SW480 (cell line): ENCODE measurements around the gene SLC24A3.
A peak's percentile ranks its signal among the peaks of the same experiment; 100 is the strongest.

Experiments
- DNase-seq: peaks from one replicate; pipeline ENCODE4 v3.0.0-alpha.2; 2016; ENCODE audit warnings: low spot score

The SLC24A3 gene

GRCh38 chr20:19241440-19241839 is 29.0 kb downstream of the SLC24A3 start:
- no peak for DNase-seq

DNA sequence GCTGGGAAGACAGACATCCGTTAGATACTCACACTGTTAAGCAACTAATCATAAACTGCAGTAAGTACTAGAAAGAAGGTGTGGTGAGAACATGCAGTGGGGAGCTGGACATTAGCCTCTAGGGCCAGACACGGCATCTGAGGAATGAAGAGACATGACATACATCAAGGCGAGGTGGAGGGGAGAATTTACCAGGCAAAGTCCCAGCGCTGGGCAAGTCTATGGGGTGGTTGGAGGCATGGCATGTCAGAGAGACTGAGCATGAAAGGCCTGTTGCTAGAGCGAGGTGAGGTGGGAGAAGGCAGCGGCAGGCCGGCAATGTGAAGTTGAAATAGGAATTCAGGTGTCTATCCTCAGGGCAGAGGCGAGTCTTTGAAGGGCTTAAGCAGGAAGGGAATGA is 31.8 kb downstream of the SLC24A3 start:
- DNase-seq: no peak

- DNase-seq: no peak
These were observed 36.9 kb downstream of the SLC24A3 start for GRCh38 chr20:19249106-19249879.

DNA sequence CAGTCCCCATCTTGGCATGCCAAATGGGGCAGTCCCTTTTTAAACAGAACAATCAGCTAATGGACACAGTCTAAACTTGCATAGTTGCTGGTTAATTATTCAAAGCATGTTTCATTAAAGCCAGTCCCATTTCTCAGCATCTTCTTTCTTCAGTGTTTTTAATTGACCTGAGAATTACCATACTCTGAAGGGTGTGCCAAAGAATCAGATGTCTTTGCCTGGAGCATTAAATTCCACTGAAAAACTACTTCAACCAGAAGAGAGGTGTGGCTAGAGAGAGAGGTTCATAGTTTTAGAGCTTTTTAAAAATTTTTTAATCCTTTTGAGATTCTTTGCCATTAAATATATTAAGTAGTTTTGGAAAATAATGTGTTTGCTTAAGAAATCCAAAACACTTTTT is 37.9 kb downstream of the SLC24A3 start:
- DNase-seq: no peak

- DNase-seq: no peak
These were observed 39.1 kb downstream of the SLC24A3 start for GRCh38 chr20:19251506-19251905.

- no peak for DNase-seq
These were observed 39.5 kb downstream of the SLC24A3 start for GRCh38 chr20:19251958-19252357.

GRCh38 chr20:19252451-19253120 is 40.1 kb downstream of the SLC24A3 start:
- DNase-seq: no peak

DNA sequence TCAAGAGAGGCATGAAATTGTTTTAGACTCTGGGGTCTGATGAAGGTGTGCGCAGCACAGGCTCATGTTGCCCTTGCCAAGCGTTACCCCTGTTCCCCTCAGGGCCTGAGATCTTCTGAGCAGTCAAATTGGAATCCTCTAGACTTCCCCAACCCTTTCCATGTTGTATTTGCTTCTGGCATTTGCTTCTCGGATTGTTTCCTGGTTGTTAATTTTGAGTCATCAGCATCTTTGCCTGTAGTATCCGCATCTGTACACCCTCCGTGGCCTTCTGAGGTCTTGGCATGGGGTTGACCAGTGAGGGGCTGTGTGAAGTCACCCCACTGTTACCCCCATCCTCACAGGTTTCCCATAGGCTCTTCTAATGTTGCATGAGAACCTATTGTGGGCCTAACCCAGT is 40.9 kb downstream of the SLC24A3 start:
- DNase-seq: no peak

GRCh38 chr20:19253916-19254820 is 41.7 kb downstream of the SLC24A3 start:
- DNase-seq: no peak

DNA sequence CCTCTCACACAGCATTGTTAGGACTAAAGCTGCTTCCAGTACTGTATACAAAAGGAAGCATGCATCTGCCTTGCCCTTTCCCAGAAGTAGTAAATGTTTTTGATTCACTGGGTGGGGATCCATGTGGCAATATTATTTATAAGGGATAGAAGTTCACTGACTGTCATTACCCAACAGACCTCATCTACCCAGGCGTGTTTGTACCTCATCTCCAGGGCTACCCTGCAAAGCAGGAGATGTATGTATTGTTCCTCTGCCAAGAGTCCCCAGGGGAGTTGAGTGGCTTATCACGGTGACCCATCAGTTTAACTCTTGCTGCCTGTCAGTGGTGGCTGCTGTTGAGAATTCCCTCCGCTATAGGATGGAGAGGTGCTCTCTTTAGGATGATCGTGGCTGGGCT is 42.5 kb downstream of the SLC24A3 start:
- no peak for DNase-seq

- DNase-seq: no peak
These were observed 43.6 kb downstream of the SLC24A3 start for GRCh38 chr20:19256085-19256484.

DNA sequence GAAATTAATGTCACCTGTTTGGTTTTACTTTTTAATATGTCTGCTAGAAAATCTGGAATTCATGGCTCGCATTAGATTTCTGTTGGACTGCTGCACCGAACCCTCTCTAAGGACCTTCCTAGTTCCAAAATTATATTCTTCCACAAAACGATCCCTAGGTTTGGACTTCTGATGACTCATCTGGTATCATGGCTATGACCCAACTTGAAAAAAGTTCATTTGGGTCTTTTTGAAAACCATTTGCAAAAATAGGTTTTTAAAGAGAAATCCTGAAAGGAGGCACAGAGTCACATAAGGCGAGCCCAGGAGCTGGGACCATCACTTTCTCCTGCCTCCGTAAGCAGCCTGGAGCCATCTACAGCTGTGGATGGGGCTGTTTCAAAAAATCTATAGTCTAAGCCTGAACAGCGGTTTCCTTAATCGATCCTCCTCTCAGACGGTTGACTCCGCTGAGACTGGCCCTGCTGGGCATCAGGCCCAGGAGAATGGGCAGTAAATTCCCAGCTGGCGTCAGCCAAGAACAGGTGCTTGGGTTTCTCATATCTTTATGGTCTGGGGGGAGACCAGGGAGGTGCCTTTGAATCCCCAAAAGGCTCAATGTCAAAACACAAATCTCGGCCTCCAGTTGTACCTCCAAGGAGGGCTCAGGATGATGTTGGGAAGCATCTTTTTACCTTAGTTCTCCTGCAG is 44.6 kb downstream of the SLC24A3 start:
- no peak for DNase-seq

GRCh38 chr20:19257865-19258264 is 45.4 kb downstream of the SLC24A3 start:
- no peak for DNase-seq

DNA sequence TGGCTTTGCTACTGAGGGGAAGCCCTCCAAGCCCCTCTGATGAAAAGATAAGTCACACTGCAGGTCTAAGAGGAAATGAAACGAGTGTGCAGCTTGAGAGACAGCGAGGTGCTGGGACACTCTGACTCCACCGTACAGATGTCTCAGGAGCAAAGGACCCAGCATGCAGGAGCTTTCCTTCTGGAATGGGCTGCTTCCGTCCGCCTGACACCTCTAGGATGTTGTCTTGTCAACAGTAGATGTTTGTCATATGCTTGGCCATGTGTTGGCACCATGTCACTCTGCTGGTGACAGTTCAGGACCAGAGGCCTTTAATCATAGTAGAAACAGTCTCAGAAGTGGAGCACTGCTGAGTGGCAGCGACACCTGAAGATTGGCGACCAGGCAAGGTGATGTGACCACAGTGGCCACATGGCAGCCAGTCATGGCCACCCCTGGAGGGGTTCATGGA is 46.7 kb downstream of the SLC24A3 start:
- no peak for DNase-seq

DNA sequence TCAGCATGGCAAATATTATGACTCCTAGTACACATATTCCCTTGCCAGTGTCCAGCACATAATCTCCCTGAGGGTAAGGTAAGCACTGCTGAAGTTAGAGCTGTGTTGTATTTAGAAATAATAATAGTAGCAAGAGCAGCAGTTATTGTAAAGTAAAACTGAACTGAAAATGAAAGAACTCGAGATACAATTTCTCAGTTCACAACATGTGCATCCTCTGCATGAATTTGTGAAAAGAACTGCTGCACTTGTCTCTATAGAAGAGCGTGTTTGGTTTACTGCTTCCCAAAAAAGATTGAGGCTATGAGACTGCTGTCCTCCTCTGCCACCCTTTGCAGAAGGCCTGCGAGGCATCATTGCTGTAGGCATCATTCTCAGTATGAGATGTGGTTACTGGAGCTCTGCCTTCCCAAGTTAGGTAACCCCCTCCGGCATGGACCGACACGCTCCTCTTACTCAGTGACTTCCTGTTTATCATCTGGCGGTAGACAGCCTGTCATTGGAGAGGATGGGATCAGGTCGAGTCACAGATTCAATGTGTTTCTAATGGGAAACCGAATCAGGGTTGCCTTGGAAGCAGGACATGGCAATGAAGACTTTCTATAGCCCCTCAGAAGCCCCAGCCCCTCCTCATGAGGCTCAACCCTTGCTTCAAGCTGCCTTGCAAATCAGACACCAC is 48.1 kb downstream of the SLC24A3 start:
- DNase-seq: no peak

DNA sequence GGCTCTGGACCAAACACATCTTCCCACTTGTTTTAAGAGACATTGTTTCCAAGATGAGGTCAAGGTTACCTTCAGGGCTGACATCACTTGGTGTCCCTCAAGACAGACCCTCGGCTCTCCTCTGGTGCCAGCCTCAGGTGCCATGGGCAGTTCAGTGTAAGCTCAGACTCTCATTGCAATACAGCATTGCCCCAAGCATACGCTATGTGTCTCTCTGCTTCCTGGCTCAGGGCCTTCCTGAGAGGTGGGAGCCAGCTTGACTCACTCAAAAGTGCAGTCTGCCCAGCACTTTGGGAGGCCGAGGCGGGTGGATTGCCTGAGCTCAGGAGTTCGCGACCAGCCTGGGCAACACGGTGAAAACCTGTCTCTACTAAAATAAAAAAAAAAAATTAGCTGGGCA is 51.7 kb downstream of the SLC24A3 start:
- DNase-seq: no peak

DNA sequence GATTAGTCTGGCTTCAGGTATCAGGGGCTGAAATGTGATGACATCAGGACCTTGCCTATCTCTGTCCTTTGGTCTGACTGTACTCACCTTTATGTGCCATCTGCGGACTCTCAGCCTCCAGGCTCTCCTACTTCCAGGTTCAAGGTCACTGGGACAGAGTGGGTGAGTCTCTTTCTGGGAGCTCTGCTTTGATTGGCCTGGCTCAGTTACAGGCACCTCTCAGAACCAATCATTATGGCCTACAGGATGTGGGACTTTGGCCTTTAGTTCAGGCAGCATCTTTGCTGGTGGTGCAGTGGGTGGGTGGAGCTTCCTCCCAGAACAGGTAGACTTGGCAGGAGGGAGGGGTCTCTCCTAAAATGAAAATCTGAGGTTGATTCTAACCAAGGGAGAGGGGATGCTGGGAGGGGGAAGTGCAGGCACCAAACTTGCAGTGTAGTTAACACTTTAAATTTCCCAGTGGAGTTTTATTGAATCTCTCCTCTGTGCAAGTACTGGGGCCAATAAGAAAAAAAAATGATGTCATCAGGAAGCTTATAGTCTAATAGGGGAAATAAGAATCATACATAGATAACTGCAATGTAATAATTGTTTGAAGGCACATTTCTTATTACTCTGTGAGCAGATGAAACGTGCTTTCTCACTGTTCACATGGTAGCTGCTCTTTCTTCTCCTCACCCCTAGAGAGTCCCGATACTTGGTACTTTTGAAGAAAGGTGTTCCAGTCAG is 53.4 kb downstream of the SLC24A3 start:
- DNase-seq: peak; percentile 14

DNA sequence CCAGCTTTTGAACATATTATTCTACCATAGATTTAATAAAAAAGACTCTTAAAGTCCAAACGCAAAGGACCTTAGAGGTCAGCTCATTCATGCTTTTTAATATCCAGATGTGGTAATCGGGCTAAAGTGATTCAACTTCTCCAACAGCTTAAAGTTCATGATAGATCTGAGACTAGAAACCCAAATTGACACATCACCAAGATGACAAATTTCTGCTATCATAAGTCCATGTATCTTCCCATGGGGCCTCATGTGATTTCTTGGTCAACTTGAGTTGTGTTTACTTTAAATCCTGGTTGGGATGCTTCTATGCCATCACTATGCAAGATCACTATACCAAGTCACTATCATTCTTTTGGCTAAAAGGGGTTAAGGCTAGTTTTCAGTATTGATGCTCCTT is 56.0 kb downstream of the SLC24A3 start:
- DNase-seq: no peak

DNA sequence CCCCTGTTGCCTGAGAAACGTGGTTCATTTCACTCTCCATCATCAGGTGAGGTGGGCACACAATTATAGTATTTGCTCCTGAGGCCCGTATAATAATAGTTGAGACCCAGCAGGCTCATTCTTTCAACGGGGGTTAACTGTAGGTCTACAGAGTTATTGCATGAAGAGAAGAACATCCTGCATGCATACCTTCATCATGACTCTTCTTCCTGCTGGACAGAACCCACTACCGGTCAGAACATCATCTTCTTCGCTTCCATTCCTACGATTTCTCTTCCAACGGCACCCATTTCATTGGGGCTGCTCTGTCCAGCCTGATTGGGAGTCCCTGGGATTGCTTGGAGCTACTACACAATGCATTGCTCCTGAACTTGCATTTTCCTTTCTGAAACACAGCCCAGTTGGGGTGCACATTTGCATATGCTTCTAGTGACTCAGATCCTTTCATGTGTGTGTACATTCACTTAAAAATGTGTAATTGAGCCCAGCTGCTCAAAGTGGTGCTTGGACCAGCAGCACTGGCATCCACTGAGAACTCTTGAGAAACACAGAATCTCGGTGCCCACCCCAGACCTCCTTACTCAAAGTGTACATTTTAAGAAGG is 57.4 kb downstream of the SLC24A3 start:
- no peak for DNase-seq
